NCI-H748 treated with DMSO at 0.1 percent for 48 hours (cell line): ENCODE measurements around the gene PSAP.
A peak's percentile ranks its signal among the peaks of the same experiment; 100 is the strongest.
"Not testable (repeated sequence)": the region's sequence is repeated elsewhere in the genome, so short reads cannot be mapped to it uniquely, and the experiment has no call there.

Source experiments
- DNase-seq: peaks from one replicate; lab custom pipeline; 2025; lab: John Stamatoyannopoulos, UW

The PSAP gene

DNA sequence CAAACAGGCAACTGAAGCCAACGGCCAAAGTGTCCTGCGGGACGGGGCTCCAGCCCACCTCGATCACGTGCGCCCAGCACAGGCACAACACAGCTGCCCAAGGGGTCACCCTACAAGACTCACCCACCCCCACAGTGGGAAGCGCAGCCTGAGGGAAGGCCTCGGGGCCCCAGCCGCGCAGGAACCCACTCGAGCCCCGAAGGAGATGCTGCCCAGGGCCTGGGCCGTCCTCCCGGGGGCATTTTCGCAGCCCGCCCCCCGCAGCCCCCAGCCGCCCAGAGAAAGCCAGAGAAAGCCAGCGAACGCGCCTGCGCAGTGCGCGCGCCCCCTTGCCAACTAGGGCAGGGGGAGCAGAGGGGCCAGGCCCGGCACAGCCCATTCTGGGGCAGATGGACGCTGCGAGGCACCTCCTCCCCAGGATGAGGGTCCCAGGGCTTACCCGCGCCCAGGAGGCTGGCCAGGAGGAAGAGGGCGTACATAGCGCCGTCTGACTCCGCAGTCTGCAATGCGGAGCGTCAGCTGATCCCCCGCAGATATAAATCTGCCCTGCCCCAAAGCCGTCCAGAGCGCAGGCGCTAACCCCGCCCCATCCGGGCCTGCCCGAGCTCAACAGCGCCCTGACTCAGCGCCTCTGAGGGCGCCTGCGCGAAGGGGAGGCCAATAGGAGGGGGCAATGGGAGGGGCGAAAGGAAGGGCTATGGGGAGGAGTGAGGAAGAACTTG, at the start of gene PSAP:
Gene PSAP (minus strand): TSS at position 509 of the 722 bp plus-strand sequence. CDS start 30 bp downstream, at position 479.
- DNase-seq = peak; percentile 73

DNA sequence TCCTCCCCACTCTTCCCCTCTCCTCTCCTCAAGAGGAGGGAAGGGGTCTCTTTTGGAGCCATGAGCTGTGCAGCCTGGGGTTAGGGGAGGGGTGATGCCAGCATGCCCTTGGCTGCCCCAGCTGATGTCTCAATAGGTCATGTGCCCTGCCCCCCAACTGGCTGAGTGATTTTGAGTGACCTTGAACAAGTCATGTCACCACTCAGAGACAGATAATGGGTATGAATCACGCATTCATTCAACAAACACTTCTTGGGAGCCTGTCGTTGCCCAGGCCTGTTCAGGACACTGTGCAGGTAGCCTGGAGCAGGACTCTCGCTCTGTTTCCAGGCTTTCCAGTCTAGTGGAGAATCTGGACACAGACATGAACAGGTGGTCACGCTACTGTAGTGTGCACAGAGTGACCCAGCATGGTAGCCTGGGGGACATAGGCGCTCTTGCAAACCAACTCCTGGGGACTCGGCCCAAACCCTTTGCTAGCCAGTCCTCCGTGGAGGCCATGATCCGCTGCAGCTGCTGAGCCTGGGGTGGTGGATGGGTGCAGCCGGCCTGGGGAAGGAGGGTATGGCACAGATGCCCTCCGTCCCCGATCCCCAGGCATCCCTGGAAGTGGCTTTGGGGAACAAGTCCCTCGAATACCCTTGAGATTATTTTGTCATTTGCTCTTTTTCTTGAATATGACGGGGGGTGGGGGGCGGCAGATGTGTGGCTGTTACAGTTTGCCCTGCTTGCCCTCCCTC, 49.6 kb upstream of the PSAP start:
- no peak for DNase-seq

DNA sequence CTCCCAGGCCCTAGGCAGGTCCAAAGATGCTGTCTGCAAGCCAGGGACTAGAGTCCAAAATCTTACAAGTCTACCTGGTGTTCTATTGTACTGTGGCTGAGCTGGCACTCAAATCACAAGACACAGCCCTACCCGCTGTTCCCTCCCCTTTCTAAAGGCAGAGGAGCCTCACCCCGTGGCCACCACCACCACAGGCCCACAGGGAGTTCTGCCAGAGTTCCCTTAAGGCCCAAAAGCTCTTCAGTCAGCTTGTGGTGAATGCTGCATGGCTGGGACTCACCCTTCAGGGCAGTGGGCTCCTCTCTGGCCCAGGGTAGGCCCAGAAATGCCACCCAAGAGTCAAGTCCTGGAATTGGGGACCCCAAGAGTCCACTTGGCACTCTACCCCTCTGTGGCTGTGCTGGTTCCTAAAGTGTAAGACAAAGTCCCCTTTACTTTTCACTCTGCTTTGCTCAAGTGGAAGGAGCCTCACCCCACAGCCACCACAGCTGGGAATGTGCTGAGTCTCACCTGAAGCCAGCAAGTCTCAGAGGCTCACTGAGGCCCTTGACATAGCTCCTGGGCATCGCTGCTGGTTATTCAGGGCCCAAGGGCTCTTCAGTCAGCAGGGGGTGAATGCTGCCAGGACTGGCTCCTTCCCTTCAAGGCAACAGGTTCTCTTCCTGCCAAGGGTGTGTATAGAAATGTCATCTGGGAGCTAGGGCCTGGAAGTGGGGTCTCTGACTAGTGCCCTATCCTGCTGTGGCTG, 48.8 kb upstream of the PSAP start:
- DNase-seq = no peak

DNA sequence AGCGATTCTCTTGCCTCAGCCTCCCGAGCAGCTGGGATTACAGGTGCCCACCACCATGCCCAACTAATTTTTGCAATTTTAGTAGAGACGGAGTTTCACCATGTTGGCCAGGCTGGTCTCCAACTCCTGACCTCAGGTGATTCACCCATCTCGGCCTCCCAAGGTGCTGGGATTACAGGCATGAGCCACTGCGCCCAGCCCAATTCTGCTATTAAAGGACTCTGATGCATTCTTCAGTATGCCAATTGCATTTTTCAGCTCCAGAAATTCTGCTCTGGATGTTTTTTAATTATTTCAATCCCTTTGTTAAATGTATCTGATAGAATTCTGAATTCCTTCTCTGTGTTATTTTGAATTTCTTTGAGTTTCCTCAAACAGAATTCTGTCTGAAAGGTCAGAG, 47.3 kb upstream of the PSAP start:
- not testable (repeated sequence) for DNase-seq

DNA sequence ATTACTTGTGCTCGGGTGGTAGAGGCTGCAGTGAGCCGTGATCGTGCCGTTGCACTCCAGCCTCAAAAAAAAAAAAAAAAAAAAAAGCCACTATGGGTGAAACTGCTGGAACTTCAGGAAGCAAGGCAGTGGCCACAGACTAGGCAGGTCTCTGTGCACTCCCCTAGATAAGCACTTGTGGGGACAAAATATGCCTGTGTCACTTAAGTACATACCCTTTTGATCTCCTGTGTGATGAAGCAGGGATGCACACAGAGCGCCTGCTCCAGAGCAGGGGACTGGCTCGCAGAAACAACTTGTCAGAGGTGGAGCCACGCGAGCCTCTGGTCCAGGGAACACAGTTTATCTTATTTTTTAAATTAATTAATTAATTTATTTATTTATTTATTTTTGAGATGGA, 42.9 kb upstream of the PSAP start:
- no peak for DNase-seq

DNA sequence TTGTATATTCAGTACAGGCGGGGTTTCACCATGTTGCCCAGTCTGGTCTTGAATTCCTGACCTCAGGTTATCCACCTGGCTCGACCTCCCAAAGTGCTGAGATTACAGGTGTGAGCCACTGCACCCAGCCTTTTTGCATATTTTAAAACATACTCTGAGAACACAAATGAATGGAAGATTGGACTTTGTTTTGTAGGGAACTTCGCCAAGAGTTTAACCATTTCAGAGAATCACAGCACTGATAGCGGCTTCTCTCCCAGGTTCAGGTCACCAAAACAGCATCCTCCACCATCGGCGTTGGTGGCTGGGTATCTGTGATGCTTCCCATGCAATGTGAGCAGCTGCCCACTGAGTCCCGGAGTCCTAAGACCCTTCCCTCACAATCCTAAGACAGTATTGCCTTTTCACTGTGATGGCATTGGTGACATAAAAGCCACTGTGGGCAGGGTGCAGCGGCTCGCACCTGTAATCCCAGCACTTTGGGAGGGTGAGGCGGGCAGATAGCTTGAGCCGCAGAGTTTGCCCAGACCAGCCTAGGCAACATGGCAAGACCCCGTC, 42.3 kb upstream of the PSAP start:
- no peak for DNase-seq

DNA sequence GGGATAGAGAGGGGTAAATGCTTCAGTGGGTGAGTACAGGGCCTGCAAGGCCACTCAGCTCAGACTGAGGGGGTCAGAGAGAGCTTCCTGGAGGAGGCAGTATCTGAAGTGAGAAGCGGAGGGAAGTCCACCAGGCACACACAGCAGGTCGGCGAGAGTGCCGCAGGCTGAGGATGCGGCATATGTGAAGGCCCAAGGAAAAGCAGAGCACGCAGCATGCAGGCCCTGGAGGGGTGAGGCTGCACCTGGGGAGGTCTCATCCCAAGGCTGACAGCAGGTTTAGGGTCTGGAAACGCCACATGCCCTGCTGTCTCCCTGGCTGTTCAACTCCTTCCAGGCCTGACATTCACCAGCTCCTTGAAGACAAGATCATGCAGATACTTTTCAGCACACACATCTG, 40.4 kb upstream of the PSAP start:
- DNase-seq = no peak

DNA sequence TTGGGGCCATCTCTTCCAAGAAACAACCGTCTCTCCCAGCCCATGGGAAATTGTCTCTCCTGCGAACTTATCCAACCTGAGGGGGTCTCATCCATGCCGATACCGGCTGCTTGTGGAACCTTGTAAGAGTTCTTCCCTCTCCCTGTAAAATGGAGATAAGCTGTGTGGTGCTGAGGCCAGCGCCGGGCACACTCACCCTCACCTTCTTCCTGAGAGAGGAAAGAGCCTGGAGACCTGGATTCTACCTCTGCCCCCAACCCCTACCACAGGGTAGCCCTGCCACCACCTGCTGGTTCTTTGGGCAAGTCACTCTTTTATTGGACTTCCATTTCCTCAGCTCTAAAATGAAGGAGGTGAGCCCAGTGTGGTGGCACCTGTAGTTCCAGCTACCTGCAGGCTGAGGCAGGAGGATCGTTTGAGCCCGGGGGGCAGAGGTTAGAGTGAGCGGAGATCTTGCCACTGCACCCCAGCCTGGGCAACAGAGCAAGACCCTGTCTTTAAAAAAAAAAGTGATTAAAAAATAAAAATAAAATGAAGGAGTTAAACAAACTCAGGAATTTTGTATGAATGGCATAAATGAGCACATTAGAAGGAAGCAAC, 38.4 kb upstream of the PSAP start:
- DNase-seq = no peak

DNA sequence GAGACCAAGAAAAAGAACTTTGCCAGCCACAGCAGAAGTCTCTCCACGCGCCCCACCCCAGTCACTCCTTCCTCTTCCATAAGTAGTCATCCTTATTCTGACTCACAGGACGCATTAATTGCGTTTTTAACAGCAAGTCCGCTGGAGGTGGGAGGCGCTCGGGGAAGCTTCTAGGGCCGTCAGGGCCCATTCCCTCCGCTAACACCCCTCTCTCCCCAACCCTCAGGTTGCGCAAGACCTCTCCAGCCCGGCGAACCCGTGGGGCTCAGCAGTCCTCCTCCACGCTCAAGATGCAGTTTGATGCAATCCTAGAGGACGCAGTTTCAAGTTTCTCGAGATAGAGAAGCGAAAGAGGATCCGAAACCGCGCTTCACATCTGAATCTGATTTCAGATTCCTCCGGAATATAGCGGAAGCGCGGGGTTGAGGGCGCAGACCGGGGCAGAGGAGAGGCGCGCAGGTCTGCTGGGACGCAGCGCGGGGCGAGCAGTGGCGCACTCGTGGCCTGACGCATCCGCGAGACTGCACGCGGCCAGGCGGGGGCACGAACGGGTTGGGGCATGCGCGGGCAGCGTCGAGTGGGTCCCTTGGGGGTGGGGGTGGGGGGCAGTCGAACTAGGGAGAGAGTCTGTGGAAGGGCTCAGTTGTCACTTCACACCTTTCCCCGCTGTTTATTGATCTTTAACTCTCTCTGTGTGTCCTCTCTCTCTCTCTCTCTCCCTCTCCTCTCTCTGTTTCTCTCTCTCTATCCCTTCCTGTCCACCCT, 37.8 kb upstream of the PSAP start:
- DNase-seq = no peak

DNA sequence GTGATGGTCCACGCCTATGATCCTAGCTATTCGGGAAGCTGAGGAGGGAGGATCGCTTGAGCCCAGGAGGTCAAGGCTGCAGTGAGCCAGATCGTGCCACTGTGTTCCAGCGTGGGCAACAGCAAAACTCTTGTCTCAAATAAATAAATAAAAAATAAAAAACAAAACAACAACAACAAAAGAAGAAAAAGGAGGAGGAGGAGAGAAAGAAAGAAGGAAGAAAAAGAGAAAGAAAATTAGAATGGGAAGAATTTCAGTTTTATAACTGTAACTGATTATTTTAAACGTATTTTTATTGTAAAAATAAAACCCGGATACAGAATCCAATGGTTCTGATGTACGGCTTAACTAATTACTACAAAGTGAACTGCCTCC, 37.2 kb upstream of the PSAP start:
- DNase-seq = no peak

DNA sequence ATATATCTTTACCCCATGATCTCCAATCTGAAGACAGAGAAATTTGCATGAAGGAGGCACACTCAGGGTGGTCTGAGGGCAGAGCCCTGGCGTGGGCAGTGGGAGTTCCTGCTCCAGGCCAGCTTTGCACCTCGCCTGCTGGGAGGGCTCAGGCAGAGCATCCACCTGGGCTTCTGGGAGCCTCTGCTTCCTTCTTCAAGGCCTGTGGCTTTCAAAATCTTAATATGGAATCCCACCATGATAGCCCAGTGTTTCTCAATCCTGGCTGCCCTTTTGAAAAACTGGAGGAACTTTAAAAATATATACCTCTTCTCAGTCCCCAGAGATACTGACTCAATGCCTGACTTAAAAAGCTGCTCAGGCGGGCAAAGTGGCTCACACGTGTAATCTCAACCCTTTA, 36.7 kb upstream of the PSAP start:
- DNase-seq = no peak

DNA sequence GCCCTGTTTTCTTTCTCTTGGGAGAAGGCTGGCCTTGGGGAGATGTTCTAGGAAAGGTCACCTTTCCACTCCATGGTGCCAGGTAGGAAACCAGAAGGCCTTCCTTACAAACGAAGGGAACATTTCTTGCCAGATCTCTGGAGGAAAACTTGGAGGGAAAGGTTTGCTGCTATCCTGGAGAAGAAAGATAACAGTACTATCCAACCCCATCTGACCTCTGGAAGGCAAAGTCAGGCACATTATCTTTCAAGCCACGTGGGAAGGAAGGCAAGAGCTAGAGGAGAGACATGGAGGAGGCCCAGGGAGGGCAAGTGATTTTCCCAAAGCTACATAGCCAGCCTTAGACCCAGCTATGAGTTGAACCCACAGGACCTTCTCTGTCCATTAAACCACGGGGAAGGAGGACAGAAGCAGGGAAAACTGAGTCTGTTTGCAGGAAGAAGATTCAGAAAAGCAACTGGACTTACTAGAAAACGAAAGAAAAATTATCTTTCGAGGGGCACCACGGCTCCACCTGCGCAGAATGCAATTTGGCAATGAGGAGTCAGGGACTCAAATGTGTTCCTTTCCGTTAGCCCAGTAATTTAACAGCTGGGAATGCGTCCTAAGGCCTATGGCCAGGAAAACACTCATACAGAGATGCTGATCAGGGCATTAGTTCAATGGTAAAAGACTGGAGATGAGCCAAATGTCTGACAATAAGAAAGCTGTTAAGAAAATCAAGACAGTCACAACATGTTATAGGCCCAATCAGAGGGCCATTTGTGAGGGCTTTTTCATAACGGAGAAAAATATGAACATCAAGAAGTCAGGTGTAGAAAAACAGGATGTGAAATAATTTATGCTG, 32.0 kb upstream of the PSAP start:
- DNase-seq = no peak

DNA sequence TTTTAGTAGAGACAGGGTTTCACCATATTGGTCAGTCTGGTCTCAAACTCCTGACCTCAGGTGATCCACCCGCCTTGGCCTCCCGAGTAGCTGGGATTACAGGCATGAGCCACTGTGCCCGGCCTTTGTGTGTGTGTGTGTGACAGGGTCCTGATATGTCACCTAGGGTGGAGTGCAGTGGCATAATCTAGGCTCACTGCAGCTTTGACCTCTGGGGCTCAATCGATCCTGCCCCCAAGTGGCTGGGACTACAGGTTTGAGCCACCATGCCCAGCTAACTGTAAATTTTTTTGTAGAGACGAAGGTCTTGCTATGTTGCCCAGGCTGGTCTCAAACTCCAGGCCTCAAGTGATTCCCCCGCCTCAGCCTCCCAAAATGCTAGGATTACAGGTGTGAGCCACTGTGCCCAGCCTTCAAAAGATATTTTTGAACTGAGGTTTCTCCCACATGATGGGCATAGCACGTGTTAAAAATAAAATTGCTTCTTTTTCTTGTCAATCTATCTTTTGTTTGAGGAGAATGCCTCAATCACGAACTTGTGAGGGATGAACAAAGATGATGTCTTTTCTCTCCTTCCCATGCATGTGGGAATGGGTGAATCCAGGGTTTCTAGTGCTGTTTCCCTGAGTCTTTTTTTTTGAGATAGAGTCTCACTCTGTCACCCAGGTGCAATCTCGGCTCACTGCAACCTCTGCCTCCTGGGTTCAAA, 30.8 kb upstream of the PSAP start:
- DNase-seq = no peak

DNA sequence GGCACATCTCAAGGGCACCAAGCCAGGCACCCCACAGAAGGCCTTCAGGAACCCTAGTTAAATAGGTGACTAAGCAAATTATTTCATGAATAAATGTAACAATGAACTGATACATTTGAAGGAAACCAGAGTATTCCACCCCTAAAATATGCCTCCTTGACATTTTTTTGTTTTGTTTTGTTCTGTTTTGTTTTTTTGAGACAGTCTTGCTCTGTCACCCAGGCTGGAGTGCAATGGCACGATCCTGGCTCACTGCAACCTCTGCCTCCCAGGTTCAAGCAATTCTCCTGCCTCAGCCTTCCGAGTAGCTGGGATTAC, 30.2 kb upstream of the PSAP start:
- DNase-seq = not testable (repeated sequence)

DNA sequence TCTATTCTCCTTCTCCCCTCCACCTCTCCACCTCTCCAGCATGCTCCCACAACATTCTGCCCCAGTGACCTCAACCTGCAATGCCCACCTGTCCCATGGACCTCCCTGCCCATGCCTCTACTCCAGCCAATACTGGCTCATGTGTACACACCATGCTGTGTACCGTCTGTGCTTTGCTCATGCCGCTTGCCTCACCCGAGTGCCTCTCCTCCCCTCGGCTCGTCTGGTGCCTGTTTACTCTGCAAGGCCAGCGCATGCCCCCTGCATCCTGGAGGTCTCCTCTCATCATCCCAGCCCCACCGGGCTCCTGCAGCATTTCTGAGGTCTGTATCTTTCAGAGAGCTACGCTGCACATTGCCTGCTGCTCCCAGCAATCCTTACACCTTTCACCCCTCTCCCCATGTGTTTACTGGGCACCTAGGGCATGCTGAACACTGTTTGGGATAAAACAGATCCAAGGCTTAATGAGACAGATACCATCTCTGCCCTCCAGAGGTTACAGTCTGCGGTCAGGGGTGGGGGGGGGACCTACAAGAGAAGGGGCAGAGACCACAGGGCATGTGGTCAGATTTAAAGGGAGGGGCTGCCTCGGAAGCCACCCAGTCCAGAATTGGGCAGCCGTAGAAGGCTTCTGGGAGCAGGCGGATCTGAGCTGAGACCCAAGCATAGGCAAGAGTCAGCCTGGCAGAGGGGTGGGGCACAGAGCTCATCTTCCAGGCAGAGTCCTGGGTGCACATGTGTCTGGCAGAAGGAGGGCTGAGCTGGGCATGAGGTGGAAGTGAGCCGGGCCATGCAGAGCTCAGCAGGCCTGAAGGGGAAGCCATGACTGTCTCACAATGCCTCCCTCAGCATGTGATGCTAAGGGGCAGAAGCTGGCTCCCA, 29.6 kb upstream of the PSAP start:
- DNase-seq = no peak

DNA sequence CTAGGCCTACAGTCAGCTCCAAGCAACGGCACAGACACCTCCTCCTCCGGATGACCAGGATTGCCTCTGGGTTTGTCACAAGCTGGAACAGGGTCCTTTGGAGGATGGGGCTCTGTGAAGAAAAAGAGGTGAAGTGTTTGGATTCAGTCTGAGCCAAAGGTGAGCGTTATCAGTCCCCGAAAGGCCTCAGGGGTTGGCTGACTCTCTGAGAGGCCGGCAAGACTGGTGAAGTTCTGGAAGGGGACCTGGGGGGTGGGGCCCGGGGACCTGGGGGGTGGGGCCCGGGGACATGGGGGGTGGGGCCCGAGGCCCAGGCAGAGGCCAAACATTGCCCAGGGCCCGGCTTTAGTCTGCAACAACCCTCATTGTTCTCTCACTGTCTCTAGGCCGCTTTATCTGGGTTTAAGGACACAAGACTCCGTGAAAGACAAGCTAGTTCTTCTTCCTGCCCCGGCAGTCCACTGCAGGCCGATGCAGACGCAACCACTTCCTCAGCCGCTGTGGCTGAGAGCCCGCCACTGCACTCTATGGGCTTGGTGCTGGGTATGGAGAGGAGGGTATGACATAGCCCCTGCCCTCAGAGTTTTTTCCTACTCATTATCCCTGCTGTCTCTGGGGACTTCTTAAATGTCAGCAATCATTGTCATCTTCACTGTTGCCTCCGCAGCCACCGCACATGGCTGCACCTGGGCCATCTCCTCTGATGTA, 27.4 kb upstream of the PSAP start:
- DNase-seq = no peak

DNA sequence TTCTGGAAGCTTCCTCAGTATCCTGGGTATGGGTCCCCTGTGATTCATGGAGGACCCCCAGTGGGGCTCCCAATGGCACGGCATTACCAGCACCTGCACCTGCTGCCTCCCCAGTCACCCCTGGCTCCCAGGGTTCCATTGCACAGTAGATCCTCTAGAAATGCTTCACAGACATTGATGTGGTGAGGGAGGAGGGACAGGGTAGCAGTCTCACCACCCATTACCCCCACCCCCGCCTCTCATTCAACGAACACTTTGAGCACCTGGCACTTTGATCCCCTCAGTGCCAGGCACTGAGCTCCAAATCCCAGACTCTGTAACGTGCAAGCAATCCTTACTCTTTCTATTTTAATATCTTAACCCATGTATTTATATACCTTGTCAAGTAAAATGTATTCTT, 26.8 kb upstream of the PSAP start:
- DNase-seq = no peak

DNA sequence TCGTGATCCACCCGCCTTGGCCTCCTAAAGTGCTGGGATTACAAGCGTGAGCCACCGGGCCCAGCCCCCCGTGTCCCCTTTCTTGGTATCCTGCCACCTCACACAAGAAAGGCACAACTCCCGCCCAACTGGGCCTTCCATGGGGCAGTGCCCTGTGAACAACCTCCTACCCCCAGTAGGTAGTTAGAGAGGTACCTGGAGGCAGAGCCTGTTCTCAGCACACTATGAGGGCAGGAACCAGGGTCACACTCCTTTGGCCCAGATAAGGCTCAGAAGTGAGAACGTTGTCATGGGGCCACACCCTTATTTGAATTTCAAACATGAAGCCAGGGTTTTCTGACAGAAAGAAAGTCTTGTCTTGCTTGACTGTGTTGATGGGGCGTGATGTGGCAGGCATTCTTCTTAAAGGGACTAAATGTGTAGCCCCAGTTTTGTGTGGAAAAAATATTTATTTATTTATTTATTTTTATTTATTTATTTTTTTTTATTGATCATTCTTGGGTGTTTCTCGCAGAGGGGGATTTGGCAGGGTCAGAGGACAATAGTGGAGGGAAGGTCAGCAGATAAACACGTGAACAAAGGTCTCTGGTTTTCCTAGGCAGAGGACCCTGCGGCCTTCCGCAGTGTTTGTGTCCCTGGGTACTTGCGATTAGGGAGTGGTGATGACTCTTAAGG, 23.8 kb upstream of the PSAP start:
- DNase-seq = not testable (repeated sequence)
